ENCODE measurements around the gene TAF1B. TPM values are rescaled to one million over a fixed set of nuclear protein-coding genes. Genes with fewer than 3 reads are reported as not detected.

The TAF1B gene
- total RNA-seq, 1 donor: 41.3 TPM

- no peak overlapping the region for H3K4me2 ChIP-seq (ENCODE audit: insufficient read depth, low read length)
- H3K4me3 ChIP-seq (ENCODE audit: insufficient read depth, low read length): no peak overlapping the region
- H3K27me3 ChIP-seq (ENCODE audit: insufficient read depth, low read length): no peaks in the 10 kb centered on the region
- H3K27ac ChIP-seq (ENCODE audit: low read depth, low read length): no peak overlapping the region
- no peaks in the 10 kb centered on the region for H3K9me3 ChIP-seq (ENCODE audit: low read depth, low read length)
- no peak for DNase-seq (ENCODE audit: insufficient read length, low spot score, missing footprints)
- H3K36me3 ChIP-seq (ENCODE audit: insufficient read depth, low read length): no peaks in the 10 kb centered on the region
- H2AFZ ChIP-seq (ENCODE audit: low read length): no peak overlapping the region
- H3K4me1 ChIP-seq (ENCODE audit: insufficient read depth, low read length): peaks cover 8% of the 10 kb centered on the region
- H3K79me2 ChIP-seq (ENCODE audit: insufficient read depth, low read length): no peaks in the 10 kb centered on the region
- H4K20me1 ChIP-seq (ENCODE audit: insufficient read depth, low read length): no peaks in the 10 kb centered on the region
- TF ChIP-seq CTCF (IDR thresholded peaks at IDR 0.05; ENCODE audit: extremely low read depth, low read depth, low read length): no peak
Observed at GRCh38 chr2:9819551-9819950, 23.7 kb upstream of the TAF1B start.

- TF ChIP-seq CTCF (IDR thresholded peaks at IDR 0.05; ENCODE audit: extremely low read depth, low read depth, low read length): no peak
- DNase-seq (ENCODE audit: insufficient read length, low spot score, missing footprints): peak; percentile 90
- H4K20me1 ChIP-seq (ENCODE audit: insufficient read depth, low read length): no peaks in the 10 kb centered on the region
- no peak overlapping the region for H3K27ac ChIP-seq (ENCODE audit: low read depth, low read length)
- no peaks in the 10 kb centered on the region for H3K27me3 ChIP-seq (ENCODE audit: insufficient read depth, low read length)
- H3K4me3 ChIP-seq (ENCODE audit: insufficient read depth, low read length): no peak overlapping the region
- no peak overlapping the region for H3K4me2 ChIP-seq (ENCODE audit: insufficient read depth, low read length)
- no peaks in the 10 kb centered on the region for H3K9me3 ChIP-seq (ENCODE audit: low read depth, low read length)
- no peaks in the 10 kb centered on the region for H3K36me3 ChIP-seq (ENCODE audit: insufficient read depth, low read length)
- H3K79me2 ChIP-seq (ENCODE audit: insufficient read depth, low read length): no peaks in the 10 kb centered on the region
- H3K4me1 ChIP-seq (ENCODE audit: insufficient read depth, low read length): peaks cover 15% of the 10 kb centered on the region
- H2AFZ ChIP-seq (ENCODE audit: low read length): no peak overlapping the region
Observed at GRCh38 chr2:9820020-9820973, 23.0 kb upstream of the TAF1B start.

GRCh38 chr2:9821805-9822445, 21.3 kb upstream of the TAF1B start:
- no peak overlapping the region for H2AFZ ChIP-seq (ENCODE audit: low read length)
- no peak for DNase-seq (ENCODE audit: insufficient read length, low spot score, missing footprints)
- no peaks in the 10 kb centered on the region for H4K20me1 ChIP-seq (ENCODE audit: insufficient read depth, low read length)
- H3K27ac ChIP-seq (ENCODE audit: low read depth, low read length): no peak overlapping the region
- H3K79me2 ChIP-seq (ENCODE audit: insufficient read depth, low read length): no peaks in the 10 kb centered on the region
- H3K4me3 ChIP-seq (ENCODE audit: insufficient read depth, low read length): no peak overlapping the region
- no peaks in the 10 kb centered on the region for H3K36me3 ChIP-seq (ENCODE audit: insufficient read depth, low read length)
- no peaks in the 10 kb centered on the region for H3K9me3 ChIP-seq (ENCODE audit: low read depth, low read length)
- no peak overlapping the region for H3K4me2 ChIP-seq (ENCODE audit: insufficient read depth, low read length)
- no peaks in the 10 kb centered on the region for H3K27me3 ChIP-seq (ENCODE audit: insufficient read depth, low read length)
- H3K4me1 ChIP-seq (ENCODE audit: insufficient read depth, low read length): peaks cover 18% of the 10 kb centered on the region
- no peak for TF ChIP-seq CTCF (IDR thresholded peaks at IDR 0.05; ENCODE audit: extremely low read depth, low read depth, low read length)

- no peak overlapping the region for H3K4me2 ChIP-seq (ENCODE audit: insufficient read depth, low read length)
- no peak for DNase-seq (ENCODE audit: insufficient read length, low spot score, missing footprints)
- H3K79me2 ChIP-seq (ENCODE audit: insufficient read depth, low read length): no peaks in the 10 kb centered on the region
- no peak overlapping the region for H3K4me3 ChIP-seq (ENCODE audit: insufficient read depth, low read length)
- H3K36me3 ChIP-seq (ENCODE audit: insufficient read depth, low read length): no peaks in the 10 kb centered on the region
- no peaks in the 10 kb centered on the region for H3K9me3 ChIP-seq (ENCODE audit: low read depth, low read length)
- no peaks in the 10 kb centered on the region for H3K27me3 ChIP-seq (ENCODE audit: insufficient read depth, low read length)
- peaks cover 18% of the 10 kb centered on the region for H3K4me1 ChIP-seq (ENCODE audit: insufficient read depth, low read length)
- H4K20me1 ChIP-seq (ENCODE audit: insufficient read depth, low read length): no peaks in the 10 kb centered on the region
- peak overlapping the region; percentile 64 for H2AFZ ChIP-seq (ENCODE audit: low read length)
- no peak overlapping the region for H3K27ac ChIP-seq (ENCODE audit: low read depth, low read length)
- no peak for TF ChIP-seq CTCF (IDR thresholded peaks at IDR 0.05; ENCODE audit: extremely low read depth, low read depth, low read length)
Observed at GRCh38 chr2:9824441-9824840, 18.8 kb upstream of the TAF1B start.

All from osteoblast (primary cell).